PFSK-1 (cell line): Measurements from ENCODE around the gene MRAS.

Experiments used
- POLR2AphosphoS5 ChIP-seq: IDR thresholded peaks from 2 replicates; pipeline ENCODE4 v1.6.1; 2012; ENCODE audit warnings: low read depth, mild to moderate bottlenecking, control low read depth, low read length, moderate library complexity
- REST ChIP-seq, 2 experiments: IDR thresholded peaks; 2 replicates each; pipeline versions ENCODE4 v1.6.1 to v1.8.0; 2011 to 2012; ENCODE audit warnings: low read depth in 2 of 2, low read length in 2 of 2, control low read depth in 1 of 2, inconsistent platforms in 1 of 2, mild to moderate bottlenecking in 1 of 2, moderate library complexity in 1 of 2; ENCODE audit not compliant: insufficient read depth in 1 of 2
- SIN3A ChIP-seq: IDR thresholded peaks from 2 replicates; pipeline ENCODE4 v1.6.1; 2012; ENCODE audit warnings: mild to moderate bottlenecking, low read length, moderate library complexity, borderline replicate concordance; ENCODE audit not compliant: insufficient read depth
- TAF1 ChIP-seq: IDR thresholded peaks from 2 replicates; pipeline ENCODE4 v1.6.1; 2012; ENCODE audit warnings: low read length, control low read depth, borderline replicate concordance; ENCODE audit not compliant: insufficient read depth

- no peak for TF ChIP-seq TAF1
- TF ChIP-seq POLR2AphosphoS5 = no peak
- TF ChIP-seq REST (IDR thresholded peaks at IDR 0.05; ENCODE audit: insufficient read depth in 1 of 2, low read depth in 2 of 2, low read length in 2 of 2) = no peak
- TF ChIP-seq SIN3A = no peak
These were observed 97.3 kb downstream of the MRAS start for GRCh38 chr3:138445654-138446053.
